ENCODE results near the gene IL23A. TPM values are rescaled to one million over a fixed set of nuclear protein-coding genes. Genes with fewer than 3 reads are reported as not detected.

The IL23A gene
- total and polyA plus RNA-seq, 2 donors from 2014 or later = 0.88 TPM; not detected in 1

DNA sequence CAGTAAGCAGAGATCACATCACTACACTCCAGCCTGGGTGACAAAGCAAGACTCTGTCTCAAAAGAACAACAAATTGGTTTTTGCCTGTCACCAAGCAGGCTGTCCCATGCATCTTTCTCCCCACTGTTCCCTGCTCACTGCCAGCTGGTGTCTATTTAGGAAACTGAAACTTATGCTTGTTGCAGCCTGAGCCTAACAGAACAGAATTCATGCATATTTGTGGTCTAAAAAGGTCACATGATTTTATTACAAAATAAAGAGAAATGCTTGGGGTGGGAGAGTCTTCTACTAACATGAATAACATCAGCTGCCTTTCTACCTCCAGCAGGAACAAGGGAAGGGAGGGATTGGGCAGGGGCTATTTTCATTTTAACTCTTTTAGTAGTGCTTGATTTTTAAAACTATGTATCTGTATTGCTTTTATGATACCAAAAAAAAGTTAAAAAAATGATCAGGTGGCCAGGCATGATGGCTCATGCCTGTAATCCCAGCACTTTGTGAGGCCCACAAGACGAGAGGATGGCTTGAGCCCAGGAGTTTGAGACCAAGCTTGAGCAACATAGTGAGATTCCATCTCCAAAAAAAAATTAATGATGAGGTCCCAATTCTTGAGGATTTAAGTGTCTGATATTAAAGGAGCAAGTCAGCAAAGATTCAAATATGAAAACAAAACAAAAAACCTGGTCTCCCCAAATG lies 20.3 kb downstream of the IL23A start:
- H3K4me1 ChIP-seq (ENCODE audit: control insufficient read depth in 2 of 3, insufficient read depth in 2 of 3, low read depth in 1 of 3, low read length in 3 of 3) = peaks cover 0 to 4% (median 3%) of the 10 kb centered on the region in 3 donors
- FAIRE-seq = no peak
- intact Hi-C loops (cut with DNase I) = no loop called here
- H3K9me3 ChIP-seq (ENCODE audit: control insufficient read depth in 2 of 3, insufficient read depth in 1 of 3, low read length in 3 of 3) = no peaks in the 10 kb centered on the region
- peak overlapping the region; percentile 65 to 92 (median 89) for H3K9ac ChIP-seq (ENCODE audit: low read length in 3 of 3)
- peaks cover 3 to 23% (median 22%) of the 10 kb centered on the region in 3 donors for H3K36me3 ChIP-seq (ENCODE audit: control insufficient read depth in 2 of 3, insufficient read depth in 3 of 3, low read length in 3 of 3)
- DNase-seq = peak in 2 of 5 donors; percentile 29 to 68
- TF ChIP-seq, protein P1, sequence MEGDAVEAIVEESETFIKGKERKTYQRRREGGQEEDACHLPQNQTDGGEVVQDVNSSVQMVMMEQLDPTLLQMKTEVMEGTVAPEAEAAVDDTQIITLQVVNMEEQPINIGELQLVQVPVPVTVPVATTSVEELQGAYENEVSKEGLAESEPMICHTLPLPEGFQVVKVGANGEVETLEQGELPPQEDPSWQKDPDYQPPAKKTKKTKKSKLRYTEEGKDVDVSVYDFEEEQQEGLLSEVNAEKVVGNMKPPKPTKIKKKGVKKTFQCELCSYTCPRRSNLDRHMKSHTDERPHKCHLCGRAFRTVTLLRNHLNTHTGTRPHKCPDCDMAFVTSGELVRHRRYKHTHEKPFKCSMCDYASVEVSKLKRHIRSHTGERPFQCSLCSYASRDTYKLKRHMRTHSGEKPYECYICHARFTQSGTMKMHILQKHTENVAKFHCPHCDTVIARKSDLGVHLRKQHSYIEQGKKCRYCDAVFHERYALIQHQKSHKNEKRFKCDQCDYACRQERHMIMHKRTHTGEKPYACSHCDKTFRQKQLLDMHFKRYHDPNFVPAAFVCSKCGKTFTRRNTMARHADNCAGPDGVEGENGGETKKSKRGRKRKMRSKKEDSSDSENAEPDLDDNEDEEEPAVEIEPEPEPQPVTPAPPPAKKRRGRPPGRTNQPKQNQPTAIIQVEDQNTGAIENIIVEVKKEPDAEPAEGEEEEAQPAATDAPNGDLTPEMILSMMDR (IDR thresholded peaks at IDR 0.05; ENCODE audit: borderline replicate concordance, extremely low read depth, insufficient read depth) = no peak
- peak overlapping the region in 1 of 2 donors; percentile 45 for H3K27ac ChIP-seq (ENCODE audit: low read depth in 2 of 2, low read length in 2 of 2)
- peak overlapping the region; percentile 79 to 97 (median 94) for H3K4me3 ChIP-seq (ENCODE audit: low read length in 3 of 3)
- no peaks in the 10 kb centered on the region for H3K27me3 ChIP-seq (ENCODE audit: control insufficient read depth, insufficient read depth, low read length)

GRCh38 chr12:56359851-56360767 lies 21.4 kb downstream of the IL23A start, which contains the start of gene STAT2:
STAT2 (minus strand) TSS chr12:56360107; CDS start chr12:56356571, 3,536 bp downstream.
- FAIRE-seq = peak; percentile 99
- H3K4me1 ChIP-seq (ENCODE audit: control insufficient read depth in 2 of 3, insufficient read depth in 2 of 3, low read depth in 1 of 3, low read length in 3 of 3) = peaks cover 0 to 4% (median 3%) of the 10 kb centered on the region in 3 donors

DNA sequence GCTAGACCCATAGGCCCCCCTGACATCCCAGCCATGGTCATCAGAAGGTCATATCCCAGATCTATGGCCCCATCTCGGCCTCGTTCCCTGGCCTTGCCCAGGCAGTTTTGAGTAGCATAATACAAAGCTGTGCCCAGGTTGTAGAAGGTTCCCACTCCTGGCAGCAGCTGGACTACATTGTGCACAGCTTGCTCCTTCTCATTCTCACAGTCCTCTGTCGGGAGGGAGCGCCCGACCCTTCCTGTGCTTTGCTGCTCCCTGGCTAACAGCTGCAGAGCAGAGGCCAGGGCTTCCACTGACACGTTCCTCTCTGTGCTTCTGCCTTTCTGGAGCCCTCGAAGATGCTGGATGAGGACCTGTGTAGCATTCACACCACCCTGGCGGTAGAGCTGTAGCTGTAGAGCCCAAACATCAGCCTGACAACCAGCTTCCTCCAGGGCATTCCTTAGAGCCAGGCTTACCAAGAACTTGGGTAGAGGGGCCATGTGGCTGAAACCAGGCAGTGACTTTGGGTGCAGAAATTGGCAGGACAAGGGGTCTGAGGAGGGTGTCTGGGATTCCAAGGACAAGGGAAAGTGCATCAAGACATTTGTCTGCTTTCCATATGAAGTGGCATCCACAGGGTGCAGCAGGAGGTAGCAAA lies 22.9 kb downstream of the IL23A start:
- H3K4me3 ChIP-seq (ENCODE audit: low read length in 3 of 3) = peak overlapping the region in 1 of 3 donors; percentile 81
- H3K9me3 ChIP-seq (ENCODE audit: control insufficient read depth in 2 of 3, insufficient read depth in 1 of 3, low read length in 3 of 3) = no peaks in the 10 kb centered on the region
- H3K27ac ChIP-seq (ENCODE audit: low read depth in 2 of 2, low read length in 2 of 2) = no peak overlapping the region
- TF ChIP-seq, protein P1 (IDR thresholded peaks at IDR 0.05; ENCODE audit: borderline replicate concordance, extremely low read depth, insufficient read depth) = no peak
- DNase-seq = no peak
- no peaks in the 10 kb centered on the region for H3K27me3 ChIP-seq (ENCODE audit: control insufficient read depth, insufficient read depth, low read length)
- no peak for FAIRE-seq
- peaks cover 0 to 4% (median 3%) of the 10 kb centered on the region in 3 donors for H3K4me1 ChIP-seq (ENCODE audit: control insufficient read depth in 2 of 3, insufficient read depth in 2 of 3, low read depth in 1 of 3, low read length in 3 of 3)
- no peak overlapping the region for H3K9ac ChIP-seq (ENCODE audit: low read length in 3 of 3)
- intact Hi-C loops (cut with DNase I) = no loop called here
- no peaks in the 10 kb centered on the region for H3K36me3 ChIP-seq (ENCODE audit: control insufficient read depth in 2 of 3, insufficient read depth in 3 of 3, low read length in 3 of 3)

More at GRCh38 chr12:56359851-56360767, 21.4 kb downstream of the IL23A start, which contains the start of gene STAT2:
- Histone ChIP-seq H3K9me3 (ENCODE audit: control insufficient read depth in 2 of 3, insufficient read depth in 1 of 3, low read length in 3 of 3) (no peaks in the 10 kb centered on the region), H3K9ac (ENCODE audit: low read length in 3 of 3) (peak within 1 kb of the TSS; percentile 65 to 92 (median 89)), H3K27me3 (ENCODE audit: control insufficient read depth, insufficient read depth, low read length) (no peaks in the 10 kb centered on the region), H3K36me3 (ENCODE audit: control insufficient read depth in 2 of 3, insufficient read depth in 3 of 3, low read length in 3 of 3) (peaks cover 3 to 12% (median 12%) of the 10 kb centered on the region in 3 donors), H3K27ac (ENCODE audit: low read depth in 2 of 2, low read length in 2 of 2) (peak within 1 kb of the TSS; percentile 81 to 93), H3K4me3 (ENCODE audit: low read length in 3 of 3) (peak within 1 kb of the TSS; percentile 86 to 97 (median 94))
- peak; percentile 100 for DNase-seq
- TF ChIP-seq, protein P1 (IDR thresholded peaks at IDR 0.05; ENCODE audit: borderline replicate concordance, extremely low read depth, insufficient read depth) = peak; percentile 7
- intact Hi-C loops (cut with DNase I) = no loop called here

All from kidney (tissue), 14 donors.